C4-2B (cell line): ENCODE results near the gene SPATA33.

Experiments
- CTCF ChIP-seq: fragments of 450-650 bp; conservative IDR thresholded peaks from 2 replicates; pipeline ENCODE4 v1.5.1; 2017; ENCODE audit warnings: mild to moderate bottlenecking
- ZFX ChIP-seq: fragments of 450-650 bp; IDR thresholded peaks from 2 replicates; pipeline ENCODE4 v1.6.1; 2017

- no peak for TF ChIP-seq CTCF
- TF ChIP-seq ZFX: no peak
These were observed 32.6 kb upstream of the SPATA33 start for GRCh38 chr16:89624777-89625761.
